Measurements from ENCODE around the gene NAALADL2.

Gene NAALADL2

GRCh38 chr3:175404621-175405020 lies 545.5 kb downstream of the NAALADL2 start:
- TF ChIP-seq ZFX (IDR thresholded peaks at IDR 0.05; ENCODE audit: borderline replicate concordance), result no peak
- no peak for TF ChIP-seq CTCF (IDR thresholded peaks at IDR 0.05)
- no peak overlapping the region for H3K27ac ChIP-seq

- H3K27ac ChIP-seq, result no peak overlapping the region
Observed at GRCh38 chr3:175410251-175410650, 551.1 kb downstream of the NAALADL2 start.

GRCh38 chr3:175411405-175411804 lies 552.3 kb downstream of the NAALADL2 start:
- TF ChIP-seq ZFX (IDR thresholded peaks at IDR 0.05; ENCODE audit: borderline replicate concordance), result no peak
- TF ChIP-seq CTCF (IDR thresholded peaks at IDR 0.05), result no peak
- no peak overlapping the region for H3K27ac ChIP-seq

More at GRCh38 chr3:175410251-175410650, 551.1 kb downstream of the NAALADL2 start:
- no peak for TF ChIP-seq ZFX (IDR thresholded peaks at IDR 0.05; ENCODE audit: borderline replicate concordance)
- TF ChIP-seq CTCF (IDR thresholded peaks at IDR 0.05), result no peak

GRCh38 chr3:175411946-175412345 lies 552.8 kb downstream of the NAALADL2 start:
- TF ChIP-seq ZFX (IDR thresholded peaks at IDR 0.05; ENCODE audit: borderline replicate concordance) (no peak), CTCF (IDR thresholded peaks at IDR 0.05) (no peak)
- H3K27ac ChIP-seq, result no peak overlapping the region

GRCh38 chr3:175413926-175414325 lies 554.8 kb downstream of the NAALADL2 start:
- no peak for TF ChIP-seq ZFX (IDR thresholded peaks at IDR 0.05; ENCODE audit: borderline replicate concordance)
- no peak for TF ChIP-seq CTCF (IDR thresholded peaks at IDR 0.05)
- no peak overlapping the region for H3K27ac ChIP-seq

GRCh38 chr3:175416600-175416999 lies 557.5 kb downstream of the NAALADL2 start:
- TF ChIP-seq CTCF (IDR thresholded peaks at IDR 0.05), result no peak
- no peak for TF ChIP-seq ZFX (IDR thresholded peaks at IDR 0.05; ENCODE audit: borderline replicate concordance)
- no peak overlapping the region for H3K27ac ChIP-seq

- TF ChIP-seq ZFX (IDR thresholded peaks at IDR 0.05; ENCODE audit: borderline replicate concordance) (no peak), CTCF (IDR thresholded peaks at IDR 0.05) (no peak)
- no peak overlapping the region for H3K27ac ChIP-seq
Observed at GRCh38 chr3:175417426-175417825, 558.3 kb downstream of the NAALADL2 start.
